HepG2 (cell line): ENCODE measurements around the gene KLHL40. TPM values are rescaled to one million over a fixed set of nuclear protein-coding genes. Genes with fewer than 3 reads are reported as not detected.

Source experiments
- ADNP ChIP-seq: sonication (generic); formaldehyde crosslinking; IDR thresholded peaks from 2 replicates; pipeline ENCODE4 v1.4.0; 2020; ENCODE audit warnings: missing genetic modification reagents
- CHD4 ChIP-seq: fragments of 200-600 bp; sonication (generic); IDR thresholded peaks from 2 replicates; pipeline ENCODE4 v1.7.0; 2017; ENCODE audit warnings: mild to moderate bottlenecking, low read length, borderline replicate concordance
- ELK4 ChIP-seq: sonication (generic); formaldehyde crosslinking; IDR thresholded peaks from 2 replicates; pipeline ENCODE4 v1.9.0; 2021; ENCODE audit warnings: missing genetic modification reagents, borderline replicate concordance
- FLYWCH1 ChIP-seq: sonication (generic); formaldehyde crosslinking; IDR thresholded peaks from 2 replicates; pipeline ENCODE4 v1.8.1; 2023; ENCODE audit warnings: mild to moderate bottlenecking, missing genetic modification reagents
- FOXP1 ChIP-seq, 2 experiments: fragments of 450-650 bp in 1 of 2; IDR thresholded peaks; 2 replicates each; pipeline ENCODE4 v1.6.1; 2017 to 2018; ENCODE audit warnings: antibody characterized with exemption in 1 of 2
- IKZF1 ChIP-seq: fragments of 450-650 bp; IDR thresholded peaks from 2 replicates; pipeline ENCODE4 v1.7.1; 2016
- LCORL ChIP-seq, 2 experiments: fragments of 450-650 bp in 1 of 2; sonication (generic) in 1 of 2; formaldehyde crosslinking in 1 of 2; IDR thresholded peaks; 2 replicates each; pipeline versions ENCODE4 v1.5.0 to v1.6.1; 2017 to 2020; ENCODE audit warnings: antibody characterized with exemption in 1 of 2, missing genetic modification reagents in 1 of 2
- MED13 ChIP-seq: sonication (generic); formaldehyde crosslinking; IDR thresholded peaks from 2 replicates; pipeline ENCODE4 v1.5.0; 2020; ENCODE audit warnings: missing genetic modification reagents
- NFE2L1 ChIP-seq: sonication (generic); formaldehyde crosslinking; IDR thresholded peaks from 2 replicates; pipeline ENCODE4 v1.4.0; 2020; ENCODE audit warnings: missing genetic modification reagents, mild to moderate bottlenecking, borderline replicate concordance
- PBX2 ChIP-seq: IDR thresholded peaks from 2 replicates; pipeline ENCODE4 v1.6.1; 2016; ENCODE audit warnings: control low read depth
- RAD21 ChIP-seq: fragments of 450-650 bp; formaldehyde crosslinking; IDR thresholded peaks from 2 replicates; pipeline ENCODE4 v1.5.0; 2020; ENCODE audit warnings: mild to moderate bottlenecking
- SNAPC5 ChIP-seq: sonication (generic); formaldehyde crosslinking; IDR thresholded peaks from 2 replicates; pipeline ENCODE4 v1.8.1; 2023; ENCODE audit warnings: mild to moderate bottlenecking, missing genetic modification reagents, borderline replicate concordance
- ZIK1 ChIP-seq: sonication (generic); formaldehyde crosslinking; IDR thresholded peaks from 2 replicates; pipeline ENCODE4 v1.5.0; 2020; ENCODE audit warnings: mild to moderate bottlenecking, low read depth, missing genetic modification reagents, borderline replicate concordance
- ZNF12 ChIP-seq: sonication (generic); formaldehyde crosslinking; IDR thresholded peaks from 2 replicates; pipeline ENCODE4 v1.5.0; 2020; ENCODE audit warnings: missing genetic modification reagents
- ZNF674 ChIP-seq: sonication (generic); formaldehyde crosslinking; IDR thresholded peaks from 2 replicates; pipeline ENCODE4 v1.5.0; 2020; ENCODE audit warnings: low read depth, mild to moderate bottlenecking, missing genetic modification reagents
- ZNF709 ChIP-seq: sonication (generic); formaldehyde crosslinking; IDR thresholded peaks from 2 replicates; pipeline ENCODE4 v1.5.0; 2020; ENCODE audit warnings: mild to moderate bottlenecking, missing genetic modification reagents
- polyA plus RNA-seq, 8 experiments: library from polyadenylated mRNA; depleted of rRNA in 3 of 8; stranded (reverse) in 7 of 8; unstranded in 1 of 8; fragments of >200 nt; fragmentation: Illumina TruSeq in 4 of 8; extraction: Trizol in 4 of 8; gene quantifications; 2 replicates each; pipeline versions ENCODE4 v1.2.1 to v1.2.3, GENCODE V29; 2011 to 2016; ENCODE audit warnings: low read depth in 4 of 8, missing spikeins in 1 of 8, mixed read lengths in 1 of 8; ENCODE audit not compliant: insufficient read depth in 1 of 8
- total RNA-seq, 5 experiments: library from RNA; depleted of rRNA; stranded (reverse); fragments of >200 nt; fragmentation: Illumina TruSeq; extraction: Trizol; gene quantifications; 2 replicates each; pipeline ENCODE4 v1.2.3, GENCODE V29; 2016; ENCODE audit warnings: low read depth in 1 of 5
- TF ChIP-seq, protein P1 (sequence below): sonication (generic); formaldehyde crosslinking; IDR thresholded peaks from 2 replicates; pipeline ENCODE4 v1.4.0; 2020; ENCODE audit warnings: missing genetic modification reagents
- TF ChIP-seq, protein P2 (sequence below): IDR thresholded peaks from 2 replicates; pipeline ENCODE4 v1.6.1; 2016; ENCODE audit warnings: low read depth
- TF ChIP-seq, protein P3 (sequence below): sonication (generic); IDR thresholded peaks from 2 replicates; pipeline ENCODE4 v1.6.1; 2016; ENCODE audit warnings: low read depth, borderline replicate concordance

The KLHL40 gene
- total and polyA plus RNA-seq, 2 of the 13 experiments (the other 11 are each of a cell fraction or from before 2014, with no cell fraction given), result not detected

DNA sequence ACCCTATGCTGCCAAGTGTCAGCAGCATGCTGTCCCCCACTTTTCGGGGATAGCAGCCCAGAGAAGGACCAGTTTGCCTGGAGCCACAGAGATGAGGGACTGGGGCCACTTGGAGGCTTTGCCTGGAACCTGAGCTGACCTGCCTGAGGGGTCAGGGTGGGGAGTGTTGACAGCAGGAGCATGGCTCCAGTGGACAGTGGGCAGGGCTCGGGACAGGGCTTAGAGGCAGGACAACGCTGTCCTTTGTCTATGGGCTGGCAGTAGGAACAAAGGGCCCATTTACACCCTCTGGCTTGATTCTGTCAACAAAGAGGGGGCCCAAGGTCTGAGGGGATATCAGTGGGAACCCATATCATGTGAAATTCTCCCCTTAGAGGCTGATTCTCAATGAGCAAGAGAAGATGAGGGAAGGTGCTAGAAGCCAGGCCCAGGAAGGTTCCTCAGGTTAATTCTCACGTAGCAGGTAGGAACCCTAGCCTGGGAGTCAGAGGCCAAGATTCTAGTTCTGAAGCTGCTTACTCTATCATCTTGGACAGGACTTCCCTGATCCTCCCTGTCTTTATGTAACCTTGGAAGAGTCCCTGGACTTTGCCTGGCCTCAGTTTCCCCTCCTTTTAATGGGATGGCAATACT is 47.0 kb downstream of the KLHL40 start (continued):
- TF ChIP-seq, protein P1, sequence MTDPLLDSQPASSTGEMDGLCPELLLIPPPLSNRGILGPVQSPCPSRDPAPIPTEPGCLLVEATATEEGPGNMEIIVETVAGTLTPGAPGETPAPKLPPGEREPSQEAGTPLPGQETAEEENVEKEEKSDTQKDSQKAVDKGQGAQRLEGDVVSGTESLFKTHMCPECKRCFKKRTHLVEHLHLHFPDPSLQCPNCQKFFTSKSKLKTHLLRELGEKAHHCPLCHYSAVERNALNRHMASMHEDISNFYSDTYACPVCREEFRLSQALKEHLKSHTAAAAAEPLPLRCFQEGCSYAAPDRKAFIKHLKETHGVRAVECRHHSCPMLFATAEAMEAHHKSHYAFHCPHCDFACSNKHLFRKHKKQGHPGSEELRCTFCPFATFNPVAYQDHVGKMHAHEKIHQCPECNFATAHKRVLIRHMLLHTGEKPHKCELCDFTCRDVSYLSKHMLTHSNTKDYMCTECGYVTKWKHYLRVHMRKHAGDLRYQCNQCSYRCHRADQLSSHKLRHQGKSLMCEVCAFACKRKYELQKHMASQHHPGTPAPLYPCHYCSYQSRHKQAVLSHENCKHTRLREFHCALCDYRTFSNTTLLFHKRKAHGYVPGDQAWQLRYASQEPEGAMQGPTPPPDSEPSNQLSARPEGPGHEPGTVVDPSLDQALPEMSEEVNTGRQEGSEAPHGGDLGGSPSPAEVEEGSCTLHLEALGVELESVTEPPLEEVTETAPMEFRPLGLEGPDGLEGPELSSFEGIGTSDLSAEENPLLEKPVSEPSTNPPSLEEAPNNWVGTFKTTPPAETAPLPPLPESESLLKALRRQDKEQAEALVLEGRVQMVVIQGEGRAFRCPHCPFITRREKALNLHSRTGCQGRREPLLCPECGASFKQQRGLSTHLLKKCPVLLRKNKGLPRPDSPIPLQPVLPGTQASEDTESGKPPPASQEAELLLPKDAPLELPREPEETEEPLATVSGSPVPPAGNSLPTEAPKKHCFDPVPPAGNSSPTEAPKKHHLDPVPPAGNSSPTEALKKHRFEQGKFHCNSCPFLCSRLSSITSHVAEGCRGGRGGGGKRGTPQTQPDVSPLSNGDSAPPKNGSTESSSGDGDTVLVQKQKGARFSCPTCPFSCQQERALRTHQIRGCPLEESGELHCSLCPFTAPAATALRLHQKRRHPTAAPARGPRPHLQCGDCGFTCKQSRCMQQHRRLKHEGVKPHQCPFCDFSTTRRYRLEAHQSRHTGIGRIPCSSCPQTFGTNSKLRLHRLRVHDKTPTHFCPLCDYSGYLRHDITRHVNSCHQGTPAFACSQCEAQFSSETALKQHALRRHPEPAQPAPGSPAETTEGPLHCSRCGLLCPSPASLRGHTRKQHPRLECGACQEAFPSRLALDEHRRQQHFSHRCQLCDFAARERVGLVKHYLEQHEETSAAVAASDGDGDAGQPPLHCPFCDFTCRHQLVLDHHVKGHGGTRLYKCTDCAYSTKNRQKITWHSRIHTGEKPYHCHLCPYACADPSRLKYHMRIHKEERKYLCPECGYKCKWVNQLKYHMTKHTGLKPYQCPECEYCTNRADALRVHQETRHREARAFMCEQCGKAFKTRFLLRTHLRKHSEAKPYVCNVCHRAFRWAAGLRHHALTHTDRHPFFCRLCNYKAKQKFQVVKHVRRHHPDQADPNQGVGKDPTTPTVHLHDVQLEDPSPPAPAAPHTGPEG, result no peak
- TF ChIP-seq ZNF709 (CRISPR knock-in tag) (no peak), LCORL (IDR thresholded peaks at IDR 0.05) (no peak), LCORL (CRISPR knock-in tag; IDR thresholded peaks at IDR 0.05) (peak; percentile 50; the same call in 1 of the 2 replicates), PBX2 (no peak), CHD4 (peak; percentile 89; the same call in 1 of the 2 replicates), SNAPC5 (CRISPR knock-in tag) (0 out of 2 replicates have a peak, but pooled peaks have one; percentile 51), IKZF1 (no peak), ELK4 (CRISPR knock-in tag) (no peak), ZIK1 (no peak), ADNP (CRISPR knock-in tag) (no peak), NFE2L1 (CRISPR knock-in tag) (no peak), ZNF12 (CRISPR knock-in tag) (no peak; the same call in 1 of the 2 replicates), ZNF674 (CRISPR knock-in tag) (no peak), FOXP1 (IDR thresholded peaks at IDR 0.05) (peak; percentile 59; the same call in 1 of the 2 replicates), FOXP1 (CRISPR knock-in tag; IDR thresholded peaks at IDR 0.05) (peak; percentile 65; the same call in 1 of the 2 replicates), FLYWCH1 (CRISPR knock-in tag) (no peak), RAD21 (no peak), MED13 (0 out of 2 replicates have a peak, but pooled peaks have one; percentile 71)
- TF ChIP-seq, protein P2, sequence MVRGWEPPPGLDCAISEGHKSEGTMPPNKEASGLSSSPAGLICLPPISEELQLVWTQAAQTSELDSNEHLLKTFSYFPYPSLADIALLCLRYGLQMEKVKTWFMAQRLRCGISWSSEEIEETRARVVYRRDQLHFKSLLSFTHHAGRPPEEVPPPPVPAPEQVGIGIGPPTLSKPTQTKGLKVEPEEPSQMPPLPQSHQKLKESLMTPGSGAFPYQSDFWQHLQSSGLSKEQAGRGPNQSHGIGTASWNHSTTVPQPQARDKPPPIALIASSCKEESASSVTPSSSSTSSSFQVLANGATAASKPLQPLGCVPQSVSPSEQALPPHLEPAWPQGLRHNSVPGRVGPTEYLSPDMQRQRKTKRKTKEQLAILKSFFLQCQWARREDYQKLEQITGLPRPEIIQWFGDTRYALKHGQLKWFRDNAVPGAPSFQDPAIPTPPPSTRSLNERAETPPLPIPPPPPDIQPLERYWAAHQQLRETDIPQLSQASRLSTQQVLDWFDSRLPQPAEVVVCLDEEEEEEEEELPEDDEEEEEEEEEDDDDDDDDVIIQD (CRISPR knock-in tag), result peak; percentile 42; the same call in 1 of the 2 replicates
- TF ChIP-seq, protein P3, sequence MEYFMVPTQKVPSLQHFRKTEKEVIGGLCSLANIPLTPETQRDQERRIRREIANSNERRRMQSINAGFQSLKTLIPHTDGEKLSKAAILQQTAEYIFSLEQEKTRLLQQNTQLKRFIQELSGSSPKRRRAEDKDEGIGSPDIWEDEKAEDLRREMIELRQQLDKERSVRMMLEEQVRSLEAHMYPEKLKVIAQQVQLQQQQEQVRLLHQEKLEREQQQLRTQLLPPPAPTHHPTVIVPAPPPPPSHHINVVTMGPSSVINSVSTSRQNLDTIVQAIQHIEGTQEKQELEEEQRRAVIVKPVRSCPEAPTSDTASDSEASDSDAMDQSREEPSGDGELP, result peak; percentile 50; the same call in 1 of the 2 replicates
